DMS53 (cell line): ENCODE results near the gene WDFY2.

Experiments used
- DNase-seq: peaks from one replicate; lab custom pipeline; 2025; lab: John Stamatoyannopoulos, UW

The WDFY2 gene

GRCh38 chr13:51797664-51798488 lies 213.6 kb downstream of the WDFY2 start:
- DNase-seq = peak; percentile 96

- DNase-seq = no peak
These were observed 215.0 kb downstream of the WDFY2 start for GRCh38 chr13:51799261-51799660.

GRCh38 chr13:51800486-51800885 lies 216.2 kb downstream of the WDFY2 start:
- no peak for DNase-seq

DNA sequence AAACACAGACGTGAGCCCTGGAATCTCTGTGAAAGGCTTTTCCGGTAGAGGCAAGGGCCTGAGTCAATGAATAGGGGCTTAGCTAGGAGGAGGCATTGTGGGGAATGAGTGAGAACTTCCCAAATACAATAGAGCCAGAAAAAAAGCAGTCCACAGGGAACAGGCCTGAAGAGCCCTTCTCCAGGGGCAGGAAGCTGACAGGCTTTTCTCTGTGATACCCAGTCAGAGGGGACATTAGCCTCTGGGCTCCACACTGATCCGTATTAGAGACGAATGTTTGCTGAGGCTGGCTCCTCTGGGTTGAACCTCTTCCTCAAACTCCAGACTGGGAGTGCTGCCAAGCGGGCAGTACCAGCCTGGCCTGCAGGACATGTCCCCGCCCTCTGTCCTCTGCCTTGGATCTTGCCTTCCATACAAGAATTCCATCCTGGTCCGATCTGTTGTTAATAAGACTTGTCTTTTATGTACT lies 217.4 kb downstream of the WDFY2 start:
- DNase-seq = peak; percentile 90

- DNase-seq = peak; percentile 74
These were observed 218.6 kb downstream of the WDFY2 start for GRCh38 chr13:51802631-51803418.

GRCh38 chr13:51803422-51804294 lies 219.4 kb downstream of the WDFY2 start, which contains the start of gene DHRS12:
Gene DHRS12 (minus strand): TSS chr13:51804163. CDS start chr13:51799659, 4,504 bp downstream.
- DNase-seq = peak; percentile 96

- peak; percentile 64 for DNase-seq
These were observed 220.3 kb downstream of the WDFY2 start for GRCh38 chr13:51804295-51805172.

- DNase-seq = no peak
These were observed 221.1 kb downstream of the WDFY2 start for GRCh38 chr13:51805313-51805712.

GRCh38 chr13:51805925-51806324 lies 221.7 kb downstream of the WDFY2 start:
- DNase-seq = no peak

DNA sequence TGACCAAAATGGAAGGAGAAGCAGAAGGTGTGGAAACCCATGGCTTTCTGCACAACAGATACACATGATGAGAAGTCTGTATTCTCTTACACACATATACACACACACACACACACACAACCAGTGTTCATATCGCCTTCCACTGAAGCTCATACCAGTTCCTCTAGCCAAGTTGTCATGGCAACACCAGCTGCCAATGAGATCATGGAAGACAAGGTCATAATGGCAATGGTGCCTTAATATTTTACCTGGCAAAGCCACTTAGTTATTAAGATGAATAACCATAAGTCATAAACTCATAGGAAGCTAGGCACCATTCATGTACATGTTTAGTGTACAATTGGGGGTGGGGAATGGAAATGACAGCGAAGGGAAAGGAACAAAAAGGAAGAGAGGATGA lies 222.3 kb downstream of the WDFY2 start:
- peak; percentile 84 for DNase-seq

GRCh38 chr13:51807041-51807440 lies 222.8 kb downstream of the WDFY2 start:
- DNase-seq = no peak

DNA sequence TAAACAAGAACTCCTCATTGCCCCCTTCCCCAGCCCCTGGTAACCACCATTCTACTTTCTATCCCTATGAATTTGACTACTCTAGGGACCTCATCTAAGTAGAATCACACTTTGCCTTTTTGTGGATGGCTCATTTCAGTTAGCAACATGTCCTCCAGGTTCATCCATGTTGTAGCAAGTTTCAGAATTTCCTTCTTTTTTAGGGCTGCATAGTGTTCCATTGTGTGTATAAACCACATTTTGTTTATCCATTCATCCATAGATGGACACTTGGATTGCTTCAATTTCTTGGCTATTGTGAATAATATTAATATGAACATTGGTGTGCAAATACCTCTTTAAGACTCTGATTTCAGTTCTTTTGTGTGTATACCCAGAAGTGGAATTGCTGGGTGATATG lies 224.5 kb downstream of the WDFY2 start:
- no peak for DNase-seq

GRCh38 chr13:51811046-51811445 lies 226.8 kb downstream of the WDFY2 start:
- no peak for DNase-seq

GRCh38 chr13:51811920-51812451 lies 227.7 kb downstream of the WDFY2 start:
- no peak for DNase-seq

- DNase-seq = no peak
These were observed 229.8 kb downstream of the WDFY2 start for GRCh38 chr13:51814071-51814470.

DNA sequence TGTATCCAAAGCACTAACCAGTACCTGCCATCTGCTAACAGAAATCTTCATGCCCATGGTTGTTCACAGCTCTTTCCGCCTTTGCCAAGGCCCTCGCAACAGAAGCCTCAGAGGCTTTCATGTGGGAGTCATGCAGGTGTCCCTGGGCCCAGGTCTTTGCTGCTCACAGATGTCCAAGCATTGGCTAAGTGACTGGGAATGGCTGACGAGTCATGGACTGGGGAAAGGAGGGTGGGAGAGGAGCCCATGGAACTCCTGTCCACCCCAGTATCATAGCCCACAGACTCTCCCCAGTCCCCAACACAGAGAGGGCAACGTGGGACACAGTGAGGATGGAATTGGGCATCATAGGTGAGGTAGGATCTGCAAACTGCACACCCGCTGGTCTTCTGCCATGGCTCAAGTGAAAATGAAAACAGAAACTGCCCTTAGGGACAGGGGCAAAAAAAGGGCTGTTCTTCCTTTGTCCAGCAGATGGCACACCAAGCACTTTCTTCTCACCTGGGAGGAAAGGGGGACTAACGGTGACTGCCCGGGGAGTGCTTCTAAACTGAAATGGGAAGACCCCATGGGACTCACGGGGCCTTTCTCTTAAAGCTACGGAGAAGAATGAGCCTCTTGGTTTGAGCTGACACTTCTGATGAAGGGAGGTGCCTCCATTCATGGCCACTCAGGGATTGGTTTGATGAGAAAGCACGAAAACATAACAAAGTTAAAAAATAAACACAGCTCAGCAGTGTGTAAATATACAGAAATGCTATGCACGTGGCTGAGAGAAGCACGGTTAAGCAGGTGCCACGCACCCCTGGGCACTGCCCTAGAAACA lies 230.8 kb downstream of the WDFY2 start:
- peak; percentile 83 for DNase-seq

- DNase-seq = peak; percentile 61
These were observed 231.6 kb downstream of the WDFY2 start for GRCh38 chr13:51815848-51816247.

- DNase-seq = no peak
These were observed 232.5 kb downstream of the WDFY2 start for GRCh38 chr13:51816604-51817249.
